Mammary epithelial cell (primary cell): ENCODE data around the gene METTL17.

Experiments used
- EZH2 ChIP-seq: IDR thresholded peaks from 2 replicates; pipeline ENCODE4 v1.6.1; 2012; ENCODE audit warnings: low read length, inconsistent platforms, borderline replicate concordance
- TF ChIP-seq, protein P1 (sequence below), 2 donors: IDR thresholded peaks in 1 of 2; conservative IDR thresholded peaks in 1 of 2; 2 replicates each; pipeline ENCODE4 v1.5.1; 2011 to 2012; ENCODE audit warnings: inconsistent platforms in 2 of 2, low read length in 2 of 2, mild to moderate bottlenecking in 2 of 2, control low read depth in 1 of 2, low read depth in 1 of 2; ENCODE audit not compliant: insufficient read depth in 1 of 2; ENCODE audit errors: extremely low read depth in 1 of 2

GRCh38 chr14:21026988-21027315 is 37.2 kb downstream of the METTL17 start:
- TF ChIP-seq, protein P1, sequence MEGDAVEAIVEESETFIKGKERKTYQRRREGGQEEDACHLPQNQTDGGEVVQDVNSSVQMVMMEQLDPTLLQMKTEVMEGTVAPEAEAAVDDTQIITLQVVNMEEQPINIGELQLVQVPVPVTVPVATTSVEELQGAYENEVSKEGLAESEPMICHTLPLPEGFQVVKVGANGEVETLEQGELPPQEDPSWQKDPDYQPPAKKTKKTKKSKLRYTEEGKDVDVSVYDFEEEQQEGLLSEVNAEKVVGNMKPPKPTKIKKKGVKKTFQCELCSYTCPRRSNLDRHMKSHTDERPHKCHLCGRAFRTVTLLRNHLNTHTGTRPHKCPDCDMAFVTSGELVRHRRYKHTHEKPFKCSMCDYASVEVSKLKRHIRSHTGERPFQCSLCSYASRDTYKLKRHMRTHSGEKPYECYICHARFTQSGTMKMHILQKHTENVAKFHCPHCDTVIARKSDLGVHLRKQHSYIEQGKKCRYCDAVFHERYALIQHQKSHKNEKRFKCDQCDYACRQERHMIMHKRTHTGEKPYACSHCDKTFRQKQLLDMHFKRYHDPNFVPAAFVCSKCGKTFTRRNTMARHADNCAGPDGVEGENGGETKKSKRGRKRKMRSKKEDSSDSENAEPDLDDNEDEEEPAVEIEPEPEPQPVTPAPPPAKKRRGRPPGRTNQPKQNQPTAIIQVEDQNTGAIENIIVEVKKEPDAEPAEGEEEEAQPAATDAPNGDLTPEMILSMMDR (conservative IDR thresholded peaks at IDR 0.05 in 1 of 2, IDR thresholded peaks at IDR 0.05 in 1 of 2; ENCODE audit: extremely low read depth in 1 of 2, insufficient read depth in 1 of 2, low read depth in 1 of 2, low read length in 2 of 2), result no peak
- TF ChIP-seq EZH2, result no peak
